Endometrial microvascular endothelial cells (primary cell): Measurements from ENCODE around the gene MT1X. TPM values are rescaled to one million over a fixed set of nuclear protein-coding genes. Genes with fewer than 3 reads are reported as not detected.
"Not testable (repeated sequence)": the region's sequence is repeated elsewhere in the genome, so short reads cannot be mapped to it uniquely, and the experiment has no call there.

ENCODE experiments used
- in situ Hi-C: cut with HindIII; loops from 2 replicates; pipeline ENCODE4 v1.10.0; 2017; ENCODE audit warnings: low sequenced_read_pairs, low pct_unique_long_range_greater_than_20kb; ENCODE audit errors: inconsistent ontology term
- total RNA-seq: library from RNA; depleted of rRNA; stranded (reverse); fragments of >200 nt; gene quantifications from one replicate; pipeline ENCODE4 v1.2.3, GENCODE V29; 2015; ENCODE audit errors: inconsistent ontology term

MT1X gene
- total RNA-seq, 1 donor from 2014 or later: 114 TPM

GRCh38 chr16:56673921-56674320 is 8.3 kb upstream of the MT1X start:
- in situ Hi-C loops: no loop called here

- in situ Hi-C loops: not testable (repeated sequence)
Measured at GRCh38 chr16:56674570-56674969, 7.7 kb upstream of the MT1X start.

- in situ Hi-C loops: no loop called here
Measured at GRCh38 chr16:56675685-56676210, 6.5 kb upstream of the MT1X start.

- in situ Hi-C loops: no loop called here
Measured at GRCh38 chr16:56677474-56677873, 4.8 kb upstream of the MT1X start.

GRCh38 chr16:56679078-56679730 is 3.1 kb upstream of the MT1X start:
- in situ Hi-C loops: no loop called here

GRCh38 chr16:56679818-56680217 is 2.5 kb upstream of the MT1X start:
- in situ Hi-C loops: no loop called here

GRCh38 chr16:56682703-56683397 is 580 bp downstream of the MT1X start:
- in situ Hi-C loops: no loop called here

GRCh38 chr16:56683424-56684172 is 1.3 kb downstream of the MT1X start:
- in situ Hi-C loops: no loop called here

GRCh38 chr16:56684256-56684925 is 2.1 kb downstream of the MT1X start:
- in situ Hi-C loops: no loop called here

- in situ Hi-C loops: no loop called here
Measured at GRCh38 chr16:56684926-56685590, 2.8 kb downstream of the MT1X start.

- in situ Hi-C loops: no loop called here
Measured at GRCh38 chr16:56686758-56687157, 4.5 kb downstream of the MT1X start.

- in situ Hi-C loops: no loop called here
Measured at GRCh38 chr16:56688762-56689161, 6.5 kb downstream of the MT1X start.

GRCh38 chr16:56689171-56689570 is 6.9 kb downstream of the MT1X start:
- in situ Hi-C loops: no loop called here

- in situ Hi-C loops: no loop called here
Measured at GRCh38 chr16:56690420-56691122, 8.3 kb downstream of the MT1X start.

GRCh38 chr16:56691885-56692284 is 9.6 kb downstream of the MT1X start:
- in situ Hi-C loops: no loop called here

- in situ Hi-C loops: no loop called here
Measured at GRCh38 chr16:56695246-56695645, 13.0 kb downstream of the MT1X start.

- in situ Hi-C loops: no loop called here
Measured at GRCh38 chr16:56697456-56698155, 15.3 kb downstream of the MT1X start.

- in situ Hi-C loops: no loop called here
Measured at GRCh38 chr16:56700195-56700594, 17.9 kb downstream of the MT1X start.
